Myocyte (in vitro differentiated cells): ENCODE data around the gene EXOC6B. TPM values are rescaled to one million over a fixed set of nuclear protein-coding genes. Genes with fewer than 3 reads are reported as not detected.

Experiments used
- DNase-seq: peaks from one replicate; pipeline ENCODE4 v3.0.0-alpha.2; 2012; ENCODE audit warnings: low read depth
- polyA plus RNA-seq: library from polyadenylated mRNA; unstranded; fragments of >200 nt; gene quantifications from one replicate; pipeline ENCODE4 v1.2.1, GENCODE V29; 2012; ENCODE audit warnings: missing spikeins
- total RNA-seq: library from RNA; depleted of rRNA; stranded (reverse); fragments of >200 nt; gene quantifications from 2 replicates; pipeline ENCODE4 v1.2.3, GENCODE V29; 2014

The EXOC6B gene
- 15.4 and 17.7 TPM in 2 replicates for total RNA-seq
- polyA plus RNA-seq, result 12.2 TPM

DNA sequence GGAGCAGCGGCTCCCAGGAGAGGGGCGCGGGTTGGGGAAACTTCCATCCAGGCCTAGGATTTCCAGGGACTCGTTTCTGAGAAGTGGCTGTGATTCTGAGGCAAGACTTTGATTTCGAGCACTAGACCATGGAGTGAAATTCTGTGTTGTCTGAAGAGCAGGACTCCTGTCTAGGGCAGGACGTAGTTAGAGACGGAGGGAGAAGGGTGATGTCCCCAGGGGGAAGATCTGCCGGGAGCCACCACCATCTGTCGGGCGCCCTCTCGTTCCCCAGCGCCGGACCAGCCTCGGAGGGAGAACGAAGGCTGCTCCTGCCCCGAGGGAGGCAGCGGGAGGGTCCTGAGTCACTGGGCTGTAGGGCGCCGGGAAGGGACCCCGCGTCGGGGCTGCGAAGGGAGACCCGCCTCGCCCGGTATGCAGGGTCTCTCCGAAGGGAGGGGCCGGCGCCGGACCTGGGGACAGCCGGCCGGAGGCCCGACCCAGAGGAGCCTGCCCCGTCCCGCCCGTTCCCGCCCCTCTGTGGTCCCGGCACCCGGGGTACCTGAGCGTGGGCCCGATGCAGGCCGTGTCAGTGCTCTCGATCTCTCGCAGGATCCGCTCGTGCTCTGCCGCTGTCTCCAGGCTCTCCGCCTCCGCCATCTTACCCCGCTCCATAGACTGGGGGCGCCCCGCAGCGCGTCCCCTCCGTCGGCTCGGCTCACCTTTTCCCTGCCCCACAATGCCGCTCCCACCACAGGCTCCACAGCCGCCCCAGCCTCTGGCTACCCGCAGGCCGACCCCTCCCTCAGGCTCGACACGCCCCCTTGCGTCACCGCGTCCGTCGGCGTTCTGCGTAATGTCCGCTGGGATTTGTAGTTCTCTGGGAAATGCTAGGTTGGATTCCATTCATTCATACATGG lies at the start of gene EXOC6B:
Gene EXOC6B (minus strand): TSS at position 777 of the 899 bp plus-strand sequence.
- peak; percentile 93 for DNase-seq

DNA sequence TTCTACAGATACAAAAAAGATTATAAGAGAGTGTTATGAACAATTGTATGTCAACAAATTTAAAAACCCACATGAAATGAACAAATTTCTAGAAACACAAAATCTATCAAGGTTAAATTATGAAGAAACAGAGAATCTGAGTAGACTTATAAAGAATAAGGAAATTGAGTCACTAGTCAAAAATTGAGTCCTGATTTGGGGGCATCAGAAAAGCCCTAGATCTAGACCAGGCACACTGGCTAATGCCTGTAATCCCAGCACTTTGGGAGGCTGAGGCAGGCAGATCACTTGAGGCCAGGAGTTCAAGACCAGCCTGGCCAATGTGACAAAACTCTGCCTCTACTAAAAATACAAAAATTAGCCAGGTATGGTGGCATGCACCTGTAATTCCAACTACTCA lies 46.0 kb upstream of the EXOC6B start:
- DNase-seq, result no peak

DNA sequence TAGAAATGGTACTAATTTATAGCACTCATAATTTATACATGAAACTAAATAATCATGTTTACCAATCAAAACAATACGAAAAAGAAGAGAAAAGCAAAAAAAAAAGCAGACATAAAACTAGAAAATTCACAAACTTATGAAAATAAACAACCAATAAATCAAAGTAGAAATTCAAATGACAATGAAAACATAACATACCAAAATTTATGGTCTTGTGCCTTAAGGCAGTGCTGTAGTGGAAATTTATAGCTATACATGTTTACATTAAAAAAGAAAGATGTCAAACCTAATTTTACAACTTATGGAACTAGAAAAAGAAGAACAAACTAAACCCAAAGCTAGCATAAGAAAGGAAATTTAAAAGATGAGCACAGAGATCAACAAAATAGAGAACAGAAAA lies 45.2 kb upstream of the EXOC6B start:
- DNase-seq, result no peak

DNA sequence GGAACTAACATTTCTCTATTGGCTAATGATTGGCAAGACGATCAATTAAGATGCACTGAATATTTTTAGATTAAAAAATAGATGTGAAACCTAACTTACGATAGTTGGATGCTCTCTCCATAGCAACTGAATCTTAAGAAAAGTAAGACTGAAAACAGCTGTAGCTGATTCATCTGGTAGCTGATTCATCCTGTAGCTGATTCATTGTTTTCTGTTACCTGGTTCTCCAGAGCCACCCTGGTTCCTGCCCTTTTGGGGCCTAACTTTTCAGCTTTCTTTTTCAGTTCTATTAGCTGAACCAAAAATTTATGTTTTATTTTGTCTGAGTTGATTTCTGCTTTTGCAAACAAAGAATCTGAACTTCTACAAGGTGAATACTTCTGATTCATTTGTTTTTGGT lies 38.7 kb upstream of the EXOC6B start:
- peak; percentile 12 for DNase-seq

DNA sequence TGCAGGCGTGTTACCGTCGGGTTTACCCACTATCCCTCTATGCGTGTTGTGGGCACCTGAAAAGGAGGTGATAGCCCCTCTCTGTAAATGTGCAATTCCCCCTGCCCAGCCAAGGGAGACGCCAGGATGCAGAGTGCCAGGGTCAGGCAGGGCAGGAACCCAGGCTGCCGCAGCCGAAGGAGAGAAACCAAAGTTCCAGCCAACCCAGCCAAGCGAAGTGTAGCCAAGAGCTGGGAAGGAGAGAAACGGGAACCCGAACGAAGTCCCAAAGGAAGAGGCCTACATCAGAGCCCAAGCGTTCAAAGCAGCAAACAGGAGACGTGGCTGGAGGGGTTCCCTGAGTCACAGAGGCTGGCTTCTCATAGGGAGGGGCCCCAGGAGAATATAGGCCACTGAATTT lies 37.2 kb upstream of the EXOC6B start:
- DNase-seq, result no peak

DNA sequence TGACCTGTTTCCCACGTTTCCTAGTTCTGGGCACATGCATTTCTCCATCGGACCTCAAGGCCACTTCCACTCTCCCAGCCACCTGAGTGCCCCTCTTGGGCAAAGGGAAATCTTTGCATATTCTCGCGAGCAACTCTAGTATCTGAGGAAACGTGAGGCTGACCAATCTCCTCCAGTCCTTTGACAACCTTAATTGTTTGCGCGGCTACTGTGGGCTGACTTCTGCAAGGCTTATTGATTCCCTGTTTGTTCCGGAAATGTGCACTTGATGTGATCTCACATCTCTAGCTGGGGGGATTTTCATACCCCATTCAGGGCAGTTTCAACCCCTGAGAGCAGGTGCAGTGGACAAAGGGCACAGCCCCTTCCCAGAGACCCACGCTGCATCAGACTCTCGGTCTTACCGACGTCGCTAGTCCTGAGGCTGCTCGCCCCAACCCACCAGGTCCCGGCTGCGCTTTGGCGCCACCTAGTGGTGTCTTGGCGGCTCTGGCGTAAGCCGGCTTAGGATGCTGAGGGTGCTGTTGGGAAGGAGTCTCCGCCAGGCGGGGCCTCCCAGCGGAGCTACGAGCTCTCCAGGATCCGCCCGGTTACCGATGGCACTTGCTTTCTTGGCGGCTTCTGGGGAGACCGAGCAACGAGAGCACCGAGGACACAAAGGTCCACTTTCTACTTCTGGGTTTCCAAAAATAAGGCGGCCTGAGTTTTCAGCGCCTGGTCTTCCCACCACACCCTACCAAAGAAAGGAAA lies 36.6 kb upstream of the EXOC6B start:
- peak; percentile 89 for DNase-seq

DNA sequence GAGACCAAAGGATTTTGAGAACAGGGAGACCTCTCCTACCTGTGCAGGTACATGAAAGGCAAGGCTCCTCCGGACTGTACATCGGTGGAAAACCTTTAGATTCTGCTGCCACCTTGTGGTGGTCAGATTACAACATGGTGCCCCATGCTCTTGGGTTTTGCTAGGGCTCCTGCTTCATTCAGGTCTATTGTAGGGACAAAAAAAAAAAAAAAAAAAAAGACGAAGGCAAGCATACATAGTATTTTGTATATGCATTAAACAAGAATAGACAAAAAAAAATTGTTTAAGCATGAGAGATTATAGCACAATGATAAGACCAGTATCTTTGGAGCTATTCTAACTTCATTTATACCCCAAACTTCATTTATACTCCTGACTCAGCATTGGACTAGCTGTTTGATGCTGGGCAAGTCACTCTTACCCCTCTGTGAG lies 34.0 kb upstream of the EXOC6B start:
- peak; percentile 61 for DNase-seq

DNA sequence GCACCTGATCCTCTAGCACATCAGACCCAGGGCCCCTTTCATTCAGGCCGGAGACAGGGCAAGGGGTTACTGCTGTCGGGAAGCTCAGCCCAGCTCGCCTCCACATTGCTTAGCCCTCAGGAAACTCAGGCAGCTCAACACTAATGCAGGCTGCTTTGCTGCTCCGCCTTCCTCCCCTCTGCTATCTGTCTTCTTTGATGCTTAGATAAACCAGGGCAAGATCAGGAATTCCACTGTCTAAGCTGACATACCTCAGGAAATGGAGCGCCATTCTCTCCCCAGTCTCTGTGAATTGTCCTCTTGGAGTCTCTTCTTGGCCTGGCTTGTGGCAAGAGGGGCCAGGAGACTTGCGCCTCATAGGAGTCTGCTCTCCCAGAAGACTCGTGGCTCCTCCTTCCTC lies 25.5 kb upstream of the EXOC6B start:
- DNase-seq, result no peak

DNA sequence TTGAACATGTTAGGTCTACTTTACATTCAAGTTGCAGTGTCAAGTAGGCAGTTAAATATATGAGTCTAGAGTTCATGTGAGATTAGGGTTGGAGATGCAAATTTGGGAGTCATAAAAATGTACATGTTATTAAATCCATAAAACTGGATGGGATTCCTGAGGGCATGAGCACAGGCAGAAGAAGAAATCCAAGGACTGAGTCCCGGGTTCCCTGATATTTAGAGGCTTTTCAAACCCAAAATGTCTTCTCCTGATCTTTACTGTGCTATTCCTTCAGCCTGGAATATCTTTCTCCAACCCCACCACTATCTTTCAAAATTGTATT lies 23.3 kb upstream of the EXOC6B start:
- DNase-seq, result no peak

DNA sequence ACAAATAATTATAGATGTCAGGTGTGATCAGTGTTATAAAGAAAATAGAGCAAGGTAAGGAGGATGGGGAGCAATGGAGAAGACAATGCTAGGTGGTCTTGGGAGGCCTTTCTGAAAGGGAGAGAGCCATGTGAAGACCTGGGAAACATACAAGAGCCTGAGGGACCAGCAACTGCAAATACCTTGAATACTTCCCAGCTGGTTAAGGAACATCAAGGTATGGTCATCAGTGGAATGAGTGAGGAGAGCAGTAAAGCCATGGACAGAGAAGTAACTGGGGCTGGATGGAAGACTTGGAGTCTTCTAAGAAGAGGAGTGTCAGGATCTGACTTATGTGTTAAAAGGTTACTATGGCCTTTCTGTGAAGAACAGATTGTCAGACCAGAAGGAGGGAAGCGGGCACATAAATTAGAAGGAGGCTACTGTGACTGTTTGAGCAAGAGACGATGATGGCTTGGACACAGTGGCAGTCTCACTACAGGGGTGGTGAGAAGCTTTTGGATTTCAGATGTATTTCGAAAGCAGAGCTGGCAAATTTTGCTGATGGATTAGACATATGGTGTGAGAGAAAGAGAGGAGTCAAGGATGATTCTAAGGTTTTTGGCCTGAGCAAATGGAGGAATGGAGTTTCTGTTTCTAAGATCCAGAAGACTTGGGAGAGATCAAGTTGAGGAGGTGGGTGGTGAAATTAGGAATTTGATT lies 22.8 kb upstream of the EXOC6B start:
- no peak for DNase-seq

DNA sequence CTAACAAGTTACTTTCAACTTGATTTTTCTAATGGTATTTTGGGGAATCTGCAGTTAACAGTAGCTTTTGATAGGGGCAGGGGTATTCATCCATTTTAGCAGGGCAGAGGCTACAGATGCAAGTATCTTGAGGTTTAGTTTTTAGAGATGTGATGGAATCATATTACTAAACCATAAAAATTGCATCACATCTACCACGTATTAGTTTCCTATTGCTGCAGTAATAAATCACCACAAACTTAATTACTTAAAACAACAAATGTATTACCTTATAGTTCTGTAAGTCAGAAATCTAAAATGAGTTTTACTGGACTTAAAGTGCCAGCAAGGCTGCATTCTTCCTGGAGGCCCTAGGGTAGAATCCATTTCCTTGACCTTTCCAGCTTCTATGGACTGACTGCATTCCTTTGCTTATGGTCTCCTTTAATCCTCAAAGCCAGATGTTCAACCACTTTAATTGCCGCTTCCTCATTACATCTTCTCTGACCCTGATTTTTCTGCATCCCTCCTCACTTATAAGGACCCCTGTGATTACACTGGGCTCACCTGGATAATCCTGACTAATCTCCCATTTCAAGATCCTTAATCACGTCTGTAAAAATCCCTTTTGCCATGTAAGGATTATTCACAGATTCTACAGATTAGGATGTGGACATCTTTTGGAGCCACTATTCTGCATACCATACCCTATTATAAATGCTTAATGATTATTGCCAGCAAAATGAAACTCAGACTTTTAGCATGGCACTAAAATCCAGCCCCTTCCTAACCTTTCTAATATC lies 21.9 kb upstream of the EXOC6B start:
- no peak for DNase-seq

DNA sequence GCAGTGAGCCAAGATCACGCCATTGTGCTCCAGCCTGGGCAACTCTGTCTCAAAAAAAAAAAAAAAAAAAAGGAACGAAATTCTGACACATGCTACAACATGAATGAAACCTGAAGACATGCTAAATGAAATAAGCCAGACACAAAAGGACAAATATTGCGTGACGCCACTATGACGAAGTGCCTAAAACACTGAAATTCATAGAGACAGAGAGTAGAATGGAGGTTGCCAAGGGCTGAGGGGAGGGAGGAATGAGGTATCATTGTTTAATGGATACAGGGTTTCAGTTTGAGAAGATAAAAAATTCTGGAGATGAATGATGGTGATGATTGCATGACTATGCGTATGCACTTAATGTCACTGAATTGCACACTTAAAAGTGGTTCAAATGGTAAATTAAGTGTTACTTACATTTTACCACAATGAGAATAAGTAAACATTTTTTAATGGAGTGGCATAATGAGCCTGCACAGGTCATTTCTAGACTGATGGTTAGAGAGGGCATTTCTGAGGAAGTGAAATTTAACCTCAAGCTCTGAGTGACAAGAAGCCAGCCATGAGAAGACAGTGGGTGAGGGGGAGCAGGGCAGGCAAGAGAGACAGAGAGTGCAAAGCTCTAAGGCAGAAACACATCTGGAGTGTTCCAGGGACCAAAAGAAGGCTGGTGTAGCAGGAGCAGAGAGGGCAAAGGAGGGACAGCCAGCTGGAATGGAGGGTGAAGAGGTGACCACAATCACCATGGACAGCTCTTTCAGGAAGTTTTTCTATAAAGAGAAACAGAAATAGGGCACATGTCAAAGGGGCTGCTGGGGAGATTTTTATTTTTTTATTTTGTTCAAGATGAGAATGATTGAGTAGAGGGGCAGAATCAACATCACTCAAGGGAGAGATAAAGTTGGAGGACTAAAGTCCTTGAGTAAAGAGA lies 20.6 kb upstream of the EXOC6B start:
- DNase-seq, result no peak

DNA sequence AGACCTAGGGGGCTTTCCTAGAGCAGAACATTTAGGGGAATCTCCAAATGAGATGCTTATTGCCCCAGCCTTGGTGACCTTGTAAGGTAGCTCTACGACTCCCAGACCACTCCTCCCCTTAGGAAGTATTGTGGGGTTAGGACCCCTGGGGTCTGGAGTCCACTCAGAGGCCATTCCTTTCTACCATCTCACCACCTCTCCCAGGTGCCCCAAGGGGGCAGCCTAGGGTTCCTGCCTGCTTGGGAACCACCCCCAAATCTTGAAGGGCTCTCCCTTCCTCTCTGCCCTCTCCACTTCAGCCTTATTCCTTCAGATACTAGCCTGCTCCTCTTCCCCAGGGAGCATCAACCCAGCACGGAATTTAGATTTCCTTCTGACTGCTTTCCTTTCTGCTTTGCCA lies 17.5 kb upstream of the EXOC6B start:
- no peak for DNase-seq

DNA sequence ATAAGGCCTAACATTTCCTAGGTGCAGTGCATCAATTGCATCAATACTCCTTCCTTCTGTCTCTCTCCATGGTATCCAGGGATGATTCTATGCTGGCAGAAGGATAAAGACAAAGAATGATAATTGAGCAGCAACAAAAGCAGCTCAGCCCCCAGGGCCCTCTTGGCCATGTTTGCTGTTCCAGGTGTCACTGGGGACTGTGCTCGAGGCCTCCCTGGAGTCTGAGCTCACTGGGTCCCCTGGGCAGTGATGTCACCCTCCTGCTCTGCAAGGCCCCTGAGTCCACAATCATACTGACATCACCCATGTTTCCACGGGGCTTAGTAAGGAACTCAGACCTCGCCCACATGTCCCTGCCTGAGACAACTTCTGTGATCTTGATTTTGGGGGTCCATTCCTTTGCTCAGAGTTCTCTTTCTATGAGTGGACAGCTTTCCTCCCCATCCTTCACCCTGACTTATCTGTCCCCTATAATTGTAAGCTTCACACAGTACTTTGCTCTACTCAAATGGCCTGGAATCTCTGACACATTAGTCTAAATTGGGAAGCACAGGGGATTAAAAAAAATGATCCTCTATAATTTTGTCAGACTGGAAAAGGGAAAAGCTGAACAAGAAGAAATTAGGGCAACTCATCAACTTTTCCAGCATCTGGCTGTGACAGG lies 15.8 kb upstream of the EXOC6B start:
- DNase-seq, result no peak

DNA sequence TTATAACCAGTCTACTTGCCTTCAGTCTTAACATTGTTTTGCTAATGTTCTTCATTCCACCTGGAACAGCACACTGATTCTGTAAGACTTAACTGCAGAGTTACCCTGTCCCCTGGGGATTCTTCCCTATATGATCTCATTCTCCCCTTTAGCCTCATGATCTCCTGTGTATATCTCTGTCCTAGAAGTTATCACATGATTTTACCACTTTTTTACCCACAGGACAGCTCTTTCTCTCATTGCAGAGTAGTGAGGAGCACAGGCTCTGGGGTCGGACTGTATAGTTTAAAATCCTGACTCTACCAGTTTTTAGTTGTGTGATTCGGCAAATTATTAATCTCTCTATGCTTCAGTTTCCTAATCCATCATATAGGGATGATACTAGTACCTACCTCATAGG lies 14.2 kb upstream of the EXOC6B start:
- no peak for DNase-seq

DNA sequence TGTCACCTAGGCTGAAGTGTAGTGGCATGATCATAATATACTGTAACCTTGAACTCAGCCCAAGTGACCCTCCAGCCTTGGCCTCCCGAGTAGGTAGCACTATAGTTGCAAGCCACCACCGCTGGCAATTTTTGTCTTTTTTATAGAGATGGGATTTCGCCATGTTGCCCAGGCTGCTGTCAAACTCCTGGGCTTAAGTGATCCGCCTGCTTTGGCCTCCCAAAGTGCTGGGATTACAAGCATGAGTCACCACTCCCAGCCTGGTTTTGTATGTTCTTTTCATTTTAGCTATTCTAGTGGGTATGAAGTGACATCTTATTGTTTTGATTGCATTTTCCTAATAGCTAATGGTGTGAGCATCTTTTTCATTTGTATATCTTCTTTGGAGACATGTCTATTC lies 11.3 kb upstream of the EXOC6B start:
- DNase-seq, result peak; percentile 26

DNA sequence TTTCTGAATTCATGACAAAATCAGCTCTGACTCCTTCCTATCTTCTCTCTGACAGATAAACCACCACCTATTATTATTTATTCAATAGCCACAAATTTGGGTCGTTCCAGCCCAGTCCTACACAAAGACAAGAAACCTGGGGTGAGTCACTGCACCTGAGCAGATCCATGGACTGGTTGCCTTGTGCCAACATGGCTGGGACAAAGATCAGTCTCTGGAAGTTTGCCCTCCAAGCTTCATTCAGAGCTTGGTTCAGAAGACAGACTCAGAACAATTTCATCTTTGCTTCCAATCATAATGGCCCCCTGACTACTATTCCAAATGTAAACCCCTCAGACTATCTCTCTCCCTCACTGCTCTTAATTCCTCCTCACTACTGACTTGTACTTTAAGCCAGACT lies 9.6 kb upstream of the EXOC6B start:
- DNase-seq, result no peak

DNA sequence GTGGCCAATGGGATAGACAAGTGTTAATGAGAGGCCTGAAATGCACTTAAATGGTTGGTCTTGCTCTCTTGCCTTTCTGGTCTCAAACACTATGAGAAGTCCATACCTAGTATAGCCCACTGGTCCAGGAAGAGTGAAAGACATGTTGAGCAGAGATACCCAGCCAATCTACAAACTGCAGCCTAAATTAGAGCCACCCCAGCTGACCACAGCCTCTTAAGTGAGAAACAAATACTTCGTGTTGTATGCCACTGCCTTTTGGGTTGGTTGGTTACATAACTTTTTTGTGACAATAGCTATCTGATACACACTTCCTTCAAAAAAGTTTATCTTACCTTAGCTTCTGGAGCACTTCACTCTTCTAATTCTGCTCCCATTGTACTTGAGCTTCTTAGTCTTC lies 8.8 kb upstream of the EXOC6B start:
- DNase-seq, result no peak

DNA sequence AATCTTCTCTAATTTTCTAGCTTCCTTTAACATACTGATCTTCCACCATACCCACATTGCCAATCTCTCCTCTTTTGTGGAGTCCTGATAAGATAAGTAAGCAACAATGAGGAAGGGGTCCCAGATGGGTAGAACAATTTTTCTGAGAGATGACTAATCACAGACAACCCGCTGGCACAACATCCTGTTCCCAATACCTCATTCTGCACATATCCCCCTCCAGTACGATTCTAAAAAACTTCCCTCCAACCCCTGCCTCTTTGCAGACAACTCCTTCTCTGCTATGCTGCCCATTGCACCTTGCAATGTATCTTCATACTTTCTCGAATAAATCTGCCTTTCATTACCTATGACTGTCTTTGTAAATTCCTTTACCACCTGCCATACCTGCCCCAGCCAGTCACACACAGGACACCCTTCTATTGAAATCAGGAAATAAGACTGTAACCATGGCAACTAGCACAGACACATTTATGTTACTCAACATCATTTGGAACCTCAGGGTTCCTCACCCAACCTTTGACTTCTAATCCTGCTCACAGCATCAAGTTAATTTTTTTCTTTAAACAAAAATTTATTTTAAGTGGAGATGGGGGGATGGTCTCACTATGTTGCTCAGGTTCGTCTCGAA lies 7.4 kb upstream of the EXOC6B start:
- no peak for DNase-seq
